ENCODE data around the gene MYO10.

GRCh38 chr5:16659536-16659935 is 276.6 kb downstream of the MYO10 start:
- TF ChIP-seq, protein P1, sequence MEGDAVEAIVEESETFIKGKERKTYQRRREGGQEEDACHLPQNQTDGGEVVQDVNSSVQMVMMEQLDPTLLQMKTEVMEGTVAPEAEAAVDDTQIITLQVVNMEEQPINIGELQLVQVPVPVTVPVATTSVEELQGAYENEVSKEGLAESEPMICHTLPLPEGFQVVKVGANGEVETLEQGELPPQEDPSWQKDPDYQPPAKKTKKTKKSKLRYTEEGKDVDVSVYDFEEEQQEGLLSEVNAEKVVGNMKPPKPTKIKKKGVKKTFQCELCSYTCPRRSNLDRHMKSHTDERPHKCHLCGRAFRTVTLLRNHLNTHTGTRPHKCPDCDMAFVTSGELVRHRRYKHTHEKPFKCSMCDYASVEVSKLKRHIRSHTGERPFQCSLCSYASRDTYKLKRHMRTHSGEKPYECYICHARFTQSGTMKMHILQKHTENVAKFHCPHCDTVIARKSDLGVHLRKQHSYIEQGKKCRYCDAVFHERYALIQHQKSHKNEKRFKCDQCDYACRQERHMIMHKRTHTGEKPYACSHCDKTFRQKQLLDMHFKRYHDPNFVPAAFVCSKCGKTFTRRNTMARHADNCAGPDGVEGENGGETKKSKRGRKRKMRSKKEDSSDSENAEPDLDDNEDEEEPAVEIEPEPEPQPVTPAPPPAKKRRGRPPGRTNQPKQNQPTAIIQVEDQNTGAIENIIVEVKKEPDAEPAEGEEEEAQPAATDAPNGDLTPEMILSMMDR (IDR thresholded peaks at IDR 0.05; ENCODE audit: insufficient read depth, low read depth, low read length), result no peak
- TF ChIP-seq EZH2 (IDR thresholded peaks at IDR 0.05; ENCODE audit: insufficient read depth, low read length), result no peak
